Measurements from ENCODE around the gene PBX4. TPM values are rescaled to one million over a fixed set of nuclear protein-coding genes. Genes with fewer than 3 reads are reported as not detected.

PBX4 gene
- total and polyA plus RNA-seq, 2 donors (not counting 3 experiments of a cell fraction or from before 2014, with no cell fraction given), result not detected

DNA sequence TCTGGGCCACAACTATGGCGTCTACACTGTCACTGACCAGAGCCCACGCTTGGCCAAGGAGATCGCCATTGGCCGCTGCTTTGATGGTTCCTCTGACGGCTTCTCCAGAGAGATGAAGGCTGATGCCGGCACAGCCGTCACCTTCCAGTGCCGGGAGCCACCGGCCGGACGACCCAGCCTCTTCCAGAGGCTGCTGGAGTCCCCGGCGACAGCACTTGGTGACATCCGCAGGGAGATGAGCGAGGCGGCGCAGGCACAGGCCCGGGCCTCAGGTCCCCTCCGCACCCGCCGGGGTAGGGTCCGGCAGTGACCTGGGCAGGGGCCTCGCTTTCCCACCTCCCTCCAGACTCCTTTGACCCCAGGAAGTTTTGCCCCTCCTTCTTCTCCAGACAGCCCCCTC is 72.8 kb downstream of the PBX4 start:
- no peaks in the 10 kb centered on the region for H3K36me3 ChIP-seq (ENCODE audit: control insufficient read depth in 2 of 2, extremely low read depth in 1 of 2, insufficient read depth in 2 of 2, low read length in 2 of 2)
- no peaks in the 10 kb centered on the region for H3K79me2 ChIP-seq (ENCODE audit: control insufficient read depth, insufficient read depth, low read length)
- H3K9ac ChIP-seq (replicated peaks; ENCODE audit: extremely low read depth, insufficient read depth, low read length), result no peak overlapping the region
- H3K27me3 ChIP-seq (ENCODE audit: control insufficient read depth in 2 of 2, insufficient read depth in 2 of 2, low read length in 2 of 2), result peaks cover 2 to 3% of the 10 kb centered on the region in 2 experiments
- CTCF ChIA-PET, result no interaction called here
- no peaks in the 10 kb centered on the region for H3K9me1 ChIP-seq (replicated peaks; ENCODE audit: control insufficient read depth, extremely low read depth, insufficient read depth, low read length)
- H3K4me3 ChIP-seq (replicated peaks in 1 of 3; ENCODE audit: insufficient read depth in 1 of 3, low read depth in 1 of 3, low read length in 3 of 3), result no peak overlapping the region
- intact Hi-C loops (cut with micrococcal nuclease), result no loop called here
- BruUV-seq (replicated peaks), result no TSS peak
- no peaks in the 10 kb centered on the region for H3K4me1 ChIP-seq (ENCODE audit: control insufficient read depth, extremely low read depth, insufficient read depth, low read length)
- dilution Hi-C loops (cut with MboI; ENCODE audit: extremely low pct_ligation_motif_present, low sequenced_read_pairs), result no loop called here
- H3K4me2 ChIP-seq (ENCODE audit: insufficient read depth, low read length), result no peak overlapping the region
- H3K27ac ChIP-seq (ENCODE audit: insufficient read depth, low read depth, low read length), result no peak overlapping the region
- H3K9me3 ChIP-seq (replicated peaks; ENCODE audit: control insufficient read depth, insufficient read depth, low read length), result no peaks in the 10 kb centered on the region
- H2AFZ ChIP-seq (ENCODE audit: low read depth, low read length), result no peak overlapping the region
- FAIRE-seq, result no peak
- H4K20me1 ChIP-seq (replicated peaks; ENCODE audit: control insufficient read depth, extremely low read depth, insufficient read depth, low read length), result no peaks in the 10 kb centered on the region
- TF ChIP-seq FOS (IDR thresholded peaks at IDR 0.05; ENCODE audit: borderline replicate concordance, insufficient read depth, low read length) (no peak), GATA2 (IDR thresholded peaks at IDR 0.05; ENCODE audit: insufficient read depth, insufficient read length, low read depth, low read length) (no peak), JUN (IDR thresholded peaks at IDR 0.05; ENCODE audit: borderline replicate concordance, insufficient read depth, insufficient read length, low read depth) (no peak), POLR2A (IDR thresholded peaks at IDR 0.05; ENCODE audit: low read depth, low read length) (no peak), EZH2 (IDR thresholded peaks at IDR 0.05; ENCODE audit: borderline replicate concordance, low read depth, low read length, severe bottlenecking) (no peak), MYC (IDR thresholded peaks at IDR 0.05; ENCODE audit: low read depth, low read length) (no peak), POLR2AphosphoS5 (IDR thresholded peaks at IDR 0.05; ENCODE audit: insufficient read depth, low read depth, low read length) (no peak)
- TF ChIP-seq, protein P1, sequence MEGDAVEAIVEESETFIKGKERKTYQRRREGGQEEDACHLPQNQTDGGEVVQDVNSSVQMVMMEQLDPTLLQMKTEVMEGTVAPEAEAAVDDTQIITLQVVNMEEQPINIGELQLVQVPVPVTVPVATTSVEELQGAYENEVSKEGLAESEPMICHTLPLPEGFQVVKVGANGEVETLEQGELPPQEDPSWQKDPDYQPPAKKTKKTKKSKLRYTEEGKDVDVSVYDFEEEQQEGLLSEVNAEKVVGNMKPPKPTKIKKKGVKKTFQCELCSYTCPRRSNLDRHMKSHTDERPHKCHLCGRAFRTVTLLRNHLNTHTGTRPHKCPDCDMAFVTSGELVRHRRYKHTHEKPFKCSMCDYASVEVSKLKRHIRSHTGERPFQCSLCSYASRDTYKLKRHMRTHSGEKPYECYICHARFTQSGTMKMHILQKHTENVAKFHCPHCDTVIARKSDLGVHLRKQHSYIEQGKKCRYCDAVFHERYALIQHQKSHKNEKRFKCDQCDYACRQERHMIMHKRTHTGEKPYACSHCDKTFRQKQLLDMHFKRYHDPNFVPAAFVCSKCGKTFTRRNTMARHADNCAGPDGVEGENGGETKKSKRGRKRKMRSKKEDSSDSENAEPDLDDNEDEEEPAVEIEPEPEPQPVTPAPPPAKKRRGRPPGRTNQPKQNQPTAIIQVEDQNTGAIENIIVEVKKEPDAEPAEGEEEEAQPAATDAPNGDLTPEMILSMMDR (IDR thresholded peaks at IDR 0.05; ENCODE audit: extremely low read depth in 1 of 2, insufficient read depth in 1 of 2, low read depth in 1 of 2, low read length in 2 of 2), result no peak
- TF ChIP-seq, protein P2, sequence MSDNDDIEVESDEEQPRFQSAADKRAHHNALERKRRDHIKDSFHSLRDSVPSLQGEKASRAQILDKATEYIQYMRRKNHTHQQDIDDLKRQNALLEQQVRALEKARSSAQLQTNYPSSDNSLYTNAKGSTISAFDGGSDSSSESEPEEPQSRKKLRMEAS (IDR thresholded peaks at IDR 0.05; ENCODE audit: insufficient read depth, insufficient read length), result no peak
- DNase-seq (ENCODE audit: low read depth, low spot score), result no peak
- POLR2A ChIA-PET, result no interaction called here
